ENCODE data around the gene NUDT3. TPM values are rescaled to one million over a fixed set of nuclear protein-coding genes. Genes with fewer than 3 reads are reported as not detected.

NUDT3 gene
- total RNA-seq, 1 experiment from 2014 or later: 25.2 TPM

DNA sequence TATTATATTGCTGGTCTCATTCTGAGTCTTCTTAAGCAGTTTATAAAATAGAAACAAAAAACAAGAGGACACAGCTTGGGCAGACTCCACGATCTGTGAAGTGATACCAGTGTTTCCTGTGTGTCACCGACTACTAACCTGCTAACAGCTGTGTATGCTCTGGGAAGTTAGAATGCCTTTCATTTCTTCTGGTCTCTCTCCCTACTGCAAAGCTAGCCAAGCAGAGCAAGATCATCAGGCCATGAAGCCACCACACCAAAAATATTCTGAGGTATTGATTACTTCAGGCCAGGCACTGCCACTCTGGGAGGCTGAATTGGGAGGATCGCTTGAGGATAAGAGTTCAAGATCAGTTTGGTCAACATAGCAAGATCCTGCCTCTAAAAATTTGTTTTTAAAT lies 96.7 kb downstream of the NUDT3 start:
- intact Hi-C loops (cut with micrococcal nuclease): no loop called here
- no peak overlapping the region for H3K4me2 ChIP-seq (ENCODE audit: low read length)
- H3K4me3 ChIP-seq (replicated peaks in 1 of 2; ENCODE audit: low read depth in 1 of 2, low read length in 2 of 2): no peak overlapping the region
- H4K20me1 ChIP-seq (ENCODE audit: insufficient read depth): no peaks in the 10 kb centered on the region
- H3K27ac ChIP-seq (ENCODE audit: low read depth, low read length): no peak overlapping the region
- no TSS peak for BruUV-seq (replicated peaks)
- H3K9me2 ChIP-seq (ENCODE audit: insufficient read depth): no peaks in the 10 kb centered on the region
- H3K9me3 ChIP-seq (ENCODE audit: control insufficient read depth in 1 of 2, insufficient read depth in 1 of 2, low read depth in 1 of 2, low read length in 2 of 2): no peaks in the 10 kb centered on the region
- TF ChIP-seq ZFX (IDR thresholded peaks at IDR 0.05) (no peak), ELF1 (IDR thresholded peaks at IDR 0.05; ENCODE audit: borderline replicate concordance, low read depth) (no peak), SIN3A (IDR thresholded peaks at IDR 0.05; ENCODE audit: low read depth) (no peak), EGR1 (IDR thresholded peaks at IDR 0.05; ENCODE audit: low read depth) (no peak), RAD21 (IDR thresholded peaks at IDR 0.05; ENCODE audit: low read depth) (no peak), ZNF274 (IDR thresholded peaks at IDR 0.05; ENCODE audit: low read depth, low read length) (no peak), EZH2phosphoT487 (IDR thresholded peaks at IDR 0.05; ENCODE audit: borderline replicate concordance) (no peak), POLR2A (IDR thresholded peaks at IDR 0.05; ENCODE audit: borderline replicate concordance, extremely low read depth, insufficient read depth, insufficient read length) (no peak), EZH2 (IDR thresholded peaks at IDR 0.05) (no peak), SRF (IDR thresholded peaks at IDR 0.05; ENCODE audit: low read depth) (no peak)
- TF ChIP-seq, protein P1, sequence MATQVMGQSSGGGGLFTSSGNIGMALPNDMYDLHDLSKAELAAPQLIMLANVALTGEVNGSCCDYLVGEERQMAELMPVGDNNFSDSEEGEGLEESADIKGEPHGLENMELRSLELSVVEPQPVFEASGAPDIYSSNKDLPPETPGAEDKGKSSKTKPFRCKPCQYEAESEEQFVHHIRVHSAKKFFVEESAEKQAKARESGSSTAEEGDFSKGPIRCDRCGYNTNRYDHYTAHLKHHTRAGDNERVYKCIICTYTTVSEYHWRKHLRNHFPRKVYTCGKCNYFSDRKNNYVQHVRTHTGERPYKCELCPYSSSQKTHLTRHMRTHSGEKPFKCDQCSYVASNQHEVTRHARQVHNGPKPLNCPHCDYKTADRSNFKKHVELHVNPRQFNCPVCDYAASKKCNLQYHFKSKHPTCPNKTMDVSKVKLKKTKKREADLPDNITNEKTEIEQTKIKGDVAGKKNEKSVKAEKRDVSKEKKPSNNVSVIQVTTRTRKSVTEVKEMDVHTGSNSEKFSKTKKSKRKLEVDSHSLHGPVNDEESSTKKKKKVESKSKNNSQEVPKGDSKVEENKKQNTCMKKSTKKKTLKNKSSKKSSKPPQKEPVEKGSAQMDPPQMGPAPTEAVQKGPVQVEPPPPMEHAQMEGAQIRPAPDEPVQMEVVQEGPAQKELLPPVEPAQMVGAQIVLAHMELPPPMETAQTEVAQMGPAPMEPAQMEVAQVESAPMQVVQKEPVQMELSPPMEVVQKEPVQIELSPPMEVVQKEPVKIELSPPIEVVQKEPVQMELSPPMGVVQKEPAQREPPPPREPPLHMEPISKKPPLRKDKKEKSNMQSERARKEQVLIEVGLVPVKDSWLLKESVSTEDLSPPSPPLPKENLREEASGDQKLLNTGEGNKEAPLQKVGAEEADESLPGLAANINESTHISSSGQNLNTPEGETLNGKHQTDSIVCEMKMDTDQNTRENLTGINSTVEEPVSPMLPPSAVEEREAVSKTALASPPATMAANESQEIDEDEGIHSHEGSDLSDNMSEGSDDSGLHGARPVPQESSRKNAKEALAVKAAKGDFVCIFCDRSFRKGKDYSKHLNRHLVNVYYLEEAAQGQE (IDR thresholded peaks at IDR 0.05; ENCODE audit: low read depth): no peak
- TF ChIP-seq, protein P2, sequence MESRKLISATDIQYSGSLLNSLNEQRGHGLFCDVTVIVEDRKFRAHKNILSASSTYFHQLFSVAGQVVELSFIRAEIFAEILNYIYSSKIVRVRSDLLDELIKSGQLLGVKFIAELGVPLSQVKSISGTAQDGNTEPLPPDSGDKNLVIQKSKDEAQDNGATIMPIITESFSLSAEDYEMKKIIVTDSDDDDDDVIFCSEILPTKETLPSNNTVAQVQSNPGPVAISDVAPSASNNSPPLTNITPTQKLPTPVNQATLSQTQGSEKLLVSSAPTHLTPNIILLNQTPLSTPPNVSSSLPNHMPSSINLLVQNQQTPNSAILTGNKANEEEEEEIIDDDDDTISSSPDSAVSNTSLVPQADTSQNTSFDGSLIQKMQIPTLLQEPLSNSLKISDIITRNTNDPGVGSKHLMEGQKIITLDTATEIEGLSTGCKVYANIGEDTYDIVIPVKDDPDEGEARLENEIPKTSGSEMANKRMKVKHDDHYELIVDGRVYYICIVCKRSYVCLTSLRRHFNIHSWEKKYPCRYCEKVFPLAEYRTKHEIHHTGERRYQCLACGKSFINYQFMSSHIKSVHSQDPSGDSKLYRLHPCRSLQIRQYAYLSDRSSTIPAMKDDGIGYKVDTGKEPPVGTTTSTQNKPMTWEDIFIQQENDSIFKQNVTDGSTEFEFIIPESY (IDR thresholded peaks at IDR 0.05; ENCODE audit: extremely low read depth, insufficient replicate concordance, low read length): no peak
- POLR2A ChIA-PET: no interaction called here
- ATAC-seq (no peak), DNase-seq (ENCODE audit: low read depth, low spot score) (no peak)
- H3K9ac ChIP-seq (ENCODE audit: low read length): no peak overlapping the region
- H3K27me3 ChIP-seq (ENCODE audit: insufficient read depth, low read length): no peaks in the 10 kb centered on the region
- no peak overlapping the region for H2AFZ ChIP-seq (ENCODE audit: low read depth, low read length, poor library complexity, severe bottlenecking)
- H3K79me2 ChIP-seq (ENCODE audit: insufficient read depth, low read length): peaks cover 5% of the 10 kb centered on the region
- peaks cover 2 to 11% of the 10 kb centered on the region in 2 experiments; a peak in 2 of 4 replicates for H3K4me1 ChIP-seq (ENCODE audit: control insufficient read depth in 1 of 2, insufficient read depth in 2 of 2, low read length in 2 of 2)
- CTCF ChIA-PET: no interaction called here
- H3K36me3 ChIP-seq (ENCODE audit: control insufficient read depth in 1 of 2, insufficient read depth in 2 of 2, low read length in 2 of 2): peaks cover 5 to 13% of the 10 kb centered on the region in 2 experiments; a peak in 2 of 4 replicates
- RAD21 ChIA-PET (ENCODE audit: low non-redundant PET in 1 of 2, low total read pairs in 2 of 2, uncharacterized antibody in 2 of 2, unreplicated experiment in 2 of 2): no interaction called here

All from HCT116 (cell line).